ENCODE results near the gene SYT13.

- no peak for TF ChIP-seq TAF1 (IDR thresholded peaks at IDR 0.05; ENCODE audit: low read depth)
- no peak for TF ChIP-seq REST (IDR thresholded peaks at IDR 0.05; ENCODE audit: low read depth)
Measured at GRCh38 chr11:45243967-45244366, 42.2 kb downstream of the SYT13 start.

Measured in Ishikawa (cell line).